Measurements from ENCODE around the gene CCDC174.

Gene CCDC174

DNA sequence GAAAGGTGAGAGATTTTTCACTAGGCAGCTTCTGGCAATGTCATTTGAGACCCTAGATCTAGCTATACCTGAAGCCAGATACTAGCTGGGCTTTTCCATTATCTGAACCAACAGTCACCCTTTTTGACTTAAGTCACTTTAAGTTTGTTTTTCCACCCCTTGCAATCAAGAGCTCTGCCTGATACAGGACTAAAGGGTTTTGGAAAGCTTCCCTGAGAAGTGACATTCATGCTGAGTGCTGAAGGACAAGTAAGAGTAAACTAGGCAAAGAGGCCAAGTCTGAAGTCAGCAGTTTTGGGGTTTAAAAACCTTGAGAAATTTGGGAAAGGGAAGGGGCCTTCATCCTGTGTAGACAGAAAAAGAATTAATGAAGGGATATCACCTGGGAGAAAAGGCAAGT lies 27.1 kb upstream of the CCDC174 start:
- DNase-seq (ENCODE audit: extremely low read depth in 1 of 2, low read depth in 1 of 2) = no peak

DNA sequence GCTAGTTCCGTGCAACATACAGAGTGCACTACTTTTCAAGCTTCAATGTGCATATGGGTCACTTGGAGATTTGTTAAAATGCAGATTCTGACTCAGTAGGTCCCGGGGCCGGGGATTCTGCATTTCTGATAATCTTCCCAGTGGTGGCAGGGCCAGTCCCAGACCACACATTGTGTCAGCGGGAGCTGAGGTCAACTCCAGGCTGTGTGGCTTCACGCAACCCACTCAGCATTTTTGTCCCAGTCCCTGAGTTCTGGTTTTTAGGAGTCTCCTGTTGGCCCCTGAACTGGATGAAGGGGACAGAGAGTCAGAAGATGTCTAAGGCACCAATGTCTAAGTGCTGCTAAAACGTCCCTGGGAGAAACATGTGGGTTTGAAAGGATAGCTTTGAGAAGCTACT lies 26.1 kb upstream of the CCDC174 start:
- DNase-seq (ENCODE audit: extremely low read depth in 1 of 2, low read depth in 1 of 2) = no peak

DNA sequence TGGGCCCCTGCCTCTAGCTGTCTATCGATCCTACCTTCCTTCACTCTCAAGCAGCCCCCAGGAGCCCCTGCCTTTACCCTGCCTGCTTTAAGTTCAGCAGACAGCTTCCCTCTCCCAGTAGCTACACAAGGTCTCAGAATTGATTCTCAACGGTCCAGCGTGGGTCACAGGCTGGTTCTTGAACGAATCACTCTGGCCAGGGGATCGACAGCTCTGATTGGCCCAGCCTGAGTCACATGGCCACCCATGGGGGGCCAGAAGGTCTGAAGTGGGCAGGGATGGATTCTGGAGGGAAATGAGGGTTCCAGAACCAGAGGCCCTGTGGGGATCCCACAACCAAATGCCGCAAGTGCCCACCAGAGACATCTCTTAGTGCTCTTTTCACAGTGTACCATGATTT lies 23.7 kb upstream of the CCDC174 start:
- DNase-seq (ENCODE audit: extremely low read depth in 1 of 2, low read depth in 1 of 2) = no peak

GRCh38 chr3:14628406-14628805 lies 23.2 kb upstream of the CCDC174 start:
- no peak for DNase-seq (ENCODE audit: extremely low read depth in 1 of 2, low read depth in 1 of 2)

DNA sequence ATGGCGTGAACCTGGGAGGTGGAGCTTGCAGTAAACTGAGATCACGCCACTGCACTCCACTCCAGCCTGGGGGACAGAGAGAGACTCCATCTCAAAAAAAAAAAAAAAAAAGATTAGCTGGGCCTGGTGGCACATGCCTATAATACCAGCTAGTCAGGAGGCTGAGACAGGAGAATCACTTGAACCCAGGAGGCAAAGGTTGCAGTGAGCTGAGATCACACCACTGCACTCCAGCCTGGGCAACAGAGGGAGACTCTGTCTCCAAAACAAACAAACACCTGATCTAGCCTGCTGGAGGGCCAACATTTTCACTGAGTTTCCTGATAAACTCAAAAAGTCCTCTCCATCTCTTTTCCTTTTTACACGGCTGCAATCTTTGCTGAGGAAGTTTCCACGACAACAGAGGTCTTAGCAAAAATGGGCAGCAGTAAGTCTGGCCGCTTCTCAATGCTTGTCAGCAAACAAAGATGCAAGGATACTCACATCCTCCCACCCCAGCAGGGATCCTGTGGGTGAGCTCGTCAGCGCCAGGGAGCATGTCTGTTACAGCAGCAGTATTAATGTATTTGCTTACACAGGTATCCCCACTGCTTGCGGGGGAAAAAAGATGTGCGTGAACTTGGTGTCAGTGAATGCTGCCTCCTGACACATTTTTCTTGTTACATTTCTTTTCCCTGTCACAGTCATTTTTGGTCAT lies 21.0 kb upstream of the CCDC174 start:
- DNase-seq (ENCODE audit: extremely low read depth in 1 of 2, low read depth in 1 of 2) = no peak

GRCh38 chr3:14631101-14631497 lies 20.5 kb upstream of the CCDC174 start:
- no peak for DNase-seq (ENCODE audit: extremely low read depth in 1 of 2, low read depth in 1 of 2)

- DNase-seq (ENCODE audit: extremely low read depth in 1 of 2, low read depth in 1 of 2) = no peak
Measured at GRCh38 chr3:14631687-14632441, 19.7 kb upstream of the CCDC174 start.

- no peak for DNase-seq (ENCODE audit: extremely low read depth in 1 of 2, low read depth in 1 of 2)
Measured at GRCh38 chr3:14632442-14632930, 19.1 kb upstream of the CCDC174 start.

DNA sequence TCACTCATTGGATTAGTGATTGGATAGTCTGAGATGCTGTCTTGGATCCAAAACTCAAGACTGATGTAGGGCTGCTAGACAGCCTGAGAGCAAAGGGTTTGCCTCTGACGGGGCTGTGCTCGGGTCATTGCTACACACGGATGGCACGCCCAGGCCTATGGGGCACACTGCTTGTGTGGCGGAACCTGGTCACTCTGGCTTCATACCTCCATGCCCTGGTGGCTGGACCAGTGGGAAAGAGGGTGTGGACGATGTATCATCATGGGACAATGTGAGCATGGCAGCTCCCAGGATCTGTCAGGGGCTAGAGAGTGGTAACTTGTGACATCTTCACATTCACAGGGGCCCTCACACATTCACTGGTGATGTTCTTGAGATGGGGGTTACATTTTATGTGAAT lies 18.1 kb upstream of the CCDC174 start:
- DNase-seq (ENCODE audit: extremely low read depth in 1 of 2, low read depth in 1 of 2) = no peak

DNA sequence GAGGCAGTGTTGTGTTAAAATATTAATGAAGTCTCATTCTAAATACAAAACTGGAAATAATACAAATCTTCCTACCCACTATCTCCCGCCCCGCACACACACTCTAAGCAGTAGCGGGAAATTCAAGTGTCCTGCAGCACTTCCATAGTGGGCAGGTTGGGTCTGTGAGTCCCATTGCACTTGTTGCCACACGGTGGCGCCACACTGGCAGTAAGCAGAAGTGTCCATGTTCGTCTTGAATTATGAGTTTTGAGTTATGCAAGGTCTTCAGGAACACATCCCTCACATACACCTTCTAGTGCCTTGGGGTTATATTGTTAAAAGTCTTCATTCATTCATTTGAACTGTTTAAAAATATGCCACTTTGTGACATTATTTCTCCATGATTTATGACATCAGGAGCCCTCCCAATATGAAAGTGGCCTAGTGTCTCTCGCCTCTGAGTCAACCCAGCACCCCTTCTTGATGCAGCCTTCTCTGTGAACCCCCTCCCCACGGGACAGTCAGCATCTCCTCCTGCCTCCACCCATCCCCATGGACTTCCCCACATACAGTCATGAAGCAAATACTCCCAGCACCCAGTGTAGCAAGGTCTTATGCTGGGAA lies 17.6 kb upstream of the CCDC174 start:
- DNase-seq (ENCODE audit: extremely low read depth in 1 of 2, low read depth in 1 of 2) = peak in 1 of 2 donors; percentile 39

- no peak for DNase-seq (ENCODE audit: extremely low read depth in 1 of 2, low read depth in 1 of 2)
Measured at GRCh38 chr3:14634763-14635400, 16.7 kb upstream of the CCDC174 start.

DNA sequence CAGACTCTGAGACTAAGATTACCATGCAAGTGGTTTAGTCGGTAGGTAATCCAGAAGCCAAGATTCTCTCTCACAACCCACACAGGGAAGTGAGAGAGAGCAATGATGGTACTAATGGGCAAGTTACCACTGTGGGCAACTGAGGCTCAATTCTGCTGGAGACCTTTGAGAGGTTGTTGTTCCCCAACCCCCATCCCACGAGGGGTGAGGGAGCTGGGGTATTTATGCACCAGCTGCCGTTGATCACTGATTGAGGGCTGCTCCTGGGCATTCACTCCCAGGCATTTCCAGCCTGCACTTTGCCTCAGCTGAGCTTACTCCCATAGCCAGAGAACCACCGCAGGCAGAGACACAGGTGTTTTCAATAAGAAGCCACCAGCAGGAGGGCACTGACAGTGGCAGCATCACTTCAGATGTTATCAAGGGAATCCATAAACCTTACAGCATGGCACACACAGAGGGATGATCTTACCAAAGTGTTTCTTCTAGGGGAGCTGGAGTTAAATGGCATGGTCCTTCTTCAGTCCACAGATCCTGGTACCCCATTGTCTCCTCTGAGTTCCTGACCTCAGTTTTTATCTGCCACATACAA lies 15.0 kb upstream of the CCDC174 start:
- DNase-seq (ENCODE audit: extremely low read depth in 1 of 2, low read depth in 1 of 2) = no peak

DNA sequence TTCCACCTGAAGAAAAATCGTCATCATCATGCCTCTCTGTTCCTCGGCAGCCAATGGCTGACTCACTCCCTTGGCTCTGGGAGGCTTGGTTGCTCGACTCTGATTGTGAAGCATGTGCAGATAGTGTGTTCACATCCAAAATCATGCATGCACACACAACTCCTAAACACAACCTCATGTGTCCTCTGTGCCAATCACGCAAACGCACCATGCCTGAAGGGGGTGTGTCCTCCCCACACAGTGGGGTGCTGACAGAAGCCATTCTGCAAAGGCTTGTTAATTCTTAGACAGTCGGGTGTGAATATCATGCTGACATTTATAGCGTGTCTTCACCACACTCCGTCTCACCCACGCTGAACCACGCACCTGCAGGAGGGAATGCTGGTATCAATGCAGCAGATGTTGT lies 11.4 kb upstream of the CCDC174 start:
- DNase-seq (ENCODE audit: extremely low read depth in 1 of 2, low read depth in 1 of 2) = no peak

DNA sequence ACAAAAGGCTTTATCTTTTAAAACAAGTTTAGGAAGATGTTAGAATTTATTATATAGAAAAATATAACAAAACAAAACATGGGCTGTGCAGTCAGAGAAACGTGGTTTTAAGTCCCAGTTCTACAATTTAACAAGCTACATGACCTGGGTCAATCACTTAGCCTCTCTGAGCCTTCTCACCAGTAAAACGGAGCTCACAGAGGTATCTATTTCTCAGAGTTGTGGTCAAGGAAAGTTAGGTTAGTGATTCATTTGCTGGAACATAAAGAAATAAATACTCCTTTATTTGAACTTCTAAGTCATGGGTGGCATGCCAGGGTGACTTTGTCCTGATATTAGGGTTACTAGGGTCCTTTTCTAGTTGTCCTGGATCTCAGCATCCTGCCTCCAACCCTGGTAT lies 10.8 kb upstream of the CCDC174 start:
- no peak for DNase-seq (ENCODE audit: extremely low read depth in 1 of 2, low read depth in 1 of 2)

DNA sequence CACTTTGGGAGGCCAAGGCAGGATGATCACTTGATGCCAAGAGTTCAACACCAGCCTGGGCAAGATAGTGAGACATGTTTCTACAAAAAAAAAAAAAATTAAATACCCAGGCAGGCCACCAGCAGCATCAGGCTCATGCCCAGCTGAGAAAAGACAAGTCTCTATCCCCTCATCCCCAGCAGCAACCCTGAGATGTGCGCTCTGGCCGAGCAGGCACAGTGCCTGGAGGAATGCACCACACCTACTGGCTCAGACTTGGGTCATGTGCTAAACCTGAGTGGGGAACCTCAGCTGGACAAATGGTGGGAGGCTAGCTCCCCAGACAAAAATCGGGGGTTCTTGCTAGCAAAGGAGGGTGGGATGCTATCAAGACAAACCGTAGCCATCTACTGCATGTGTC lies 10.2 kb upstream of the CCDC174 start:
- DNase-seq (ENCODE audit: extremely low read depth in 1 of 2, low read depth in 1 of 2) = no peak

DNA sequence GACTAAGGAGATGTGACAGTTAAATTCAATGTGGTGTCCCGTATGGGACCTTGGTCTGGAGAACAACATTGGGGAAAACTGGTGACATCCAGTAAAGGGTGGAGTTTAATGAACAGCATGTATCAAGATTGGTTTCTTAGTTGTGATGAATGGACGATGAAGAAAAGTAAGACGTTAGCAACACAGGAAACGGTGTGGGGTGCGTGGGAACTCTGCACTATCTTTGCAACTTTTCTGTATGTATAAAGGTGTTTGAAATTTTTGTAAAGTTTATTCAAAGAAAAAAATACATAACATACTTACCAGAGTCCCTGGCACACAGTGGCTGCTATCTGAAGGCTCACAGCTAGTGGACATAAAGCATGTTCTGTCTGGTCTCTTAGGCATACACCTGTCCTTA lies 6.1 kb upstream of the CCDC174 start:
- no peak for DNase-seq (ENCODE audit: extremely low read depth in 1 of 2, low read depth in 1 of 2)

DNA sequence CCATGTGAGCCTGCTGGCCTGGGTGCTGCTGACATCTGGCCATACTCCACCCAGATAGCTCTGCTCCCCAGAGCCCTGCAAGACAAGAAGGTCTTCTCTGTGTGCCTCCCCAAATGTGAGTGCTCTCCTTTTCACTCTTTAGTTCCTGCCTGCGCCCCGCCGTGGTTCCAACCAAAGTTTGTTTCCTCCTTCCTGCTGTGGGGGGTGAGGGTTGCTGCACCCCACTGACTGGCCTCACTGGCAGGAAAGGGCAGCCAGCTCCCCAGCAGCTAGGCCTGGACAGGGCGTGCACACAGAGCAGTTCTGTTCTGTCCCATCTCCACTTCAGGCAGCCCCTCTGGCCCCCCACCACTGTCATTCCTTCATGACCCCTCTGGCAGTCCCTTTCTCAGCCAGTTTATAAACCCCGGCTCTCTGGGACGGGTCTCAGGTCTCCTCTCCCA lies 5.4 kb upstream of the CCDC174 start:
- DNase-seq (ENCODE audit: extremely low read depth in 1 of 2, low read depth in 1 of 2) = no peak

DNA sequence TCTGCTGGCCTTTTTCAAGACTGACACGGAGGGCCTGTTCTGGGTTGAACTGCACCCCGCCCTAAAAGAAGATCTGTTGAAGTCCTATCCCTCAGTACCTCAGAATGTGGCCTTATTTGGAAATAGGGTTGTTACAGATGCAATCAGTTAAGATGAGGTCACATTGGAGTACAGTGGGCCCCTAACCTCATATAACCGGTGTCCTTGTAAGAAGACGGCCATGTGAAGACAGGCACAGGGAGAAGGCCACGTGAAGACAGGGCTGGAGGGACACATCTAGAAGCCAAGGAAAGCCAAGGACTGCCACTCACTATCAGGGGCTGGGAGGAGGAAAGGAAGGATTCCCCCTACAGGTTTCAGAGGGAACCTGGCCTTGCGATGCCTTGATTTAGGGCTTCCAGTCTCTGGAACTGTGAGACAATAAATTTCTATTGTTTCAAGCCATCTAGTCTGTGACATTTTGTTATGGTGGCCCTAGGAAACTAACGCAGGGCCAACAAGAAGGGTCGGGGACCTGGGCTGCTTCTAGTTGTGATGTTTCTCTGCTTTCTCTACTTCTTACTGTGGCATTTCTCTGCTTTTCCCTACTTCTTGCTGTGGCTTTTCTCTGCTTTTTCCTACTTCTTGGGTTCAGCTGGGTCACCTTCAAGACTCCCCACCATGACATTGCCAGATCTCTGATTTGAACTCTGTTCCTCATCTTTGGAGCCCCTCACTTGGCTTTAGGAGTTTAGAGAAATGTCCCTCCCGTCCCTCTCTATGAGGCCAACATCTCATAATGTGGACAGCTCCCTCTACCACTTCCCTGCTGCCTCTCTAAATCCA lies 4.8 kb upstream of the CCDC174 start:
- DNase-seq (ENCODE audit: extremely low read depth in 1 of 2, low read depth in 1 of 2) = no peak

DNA sequence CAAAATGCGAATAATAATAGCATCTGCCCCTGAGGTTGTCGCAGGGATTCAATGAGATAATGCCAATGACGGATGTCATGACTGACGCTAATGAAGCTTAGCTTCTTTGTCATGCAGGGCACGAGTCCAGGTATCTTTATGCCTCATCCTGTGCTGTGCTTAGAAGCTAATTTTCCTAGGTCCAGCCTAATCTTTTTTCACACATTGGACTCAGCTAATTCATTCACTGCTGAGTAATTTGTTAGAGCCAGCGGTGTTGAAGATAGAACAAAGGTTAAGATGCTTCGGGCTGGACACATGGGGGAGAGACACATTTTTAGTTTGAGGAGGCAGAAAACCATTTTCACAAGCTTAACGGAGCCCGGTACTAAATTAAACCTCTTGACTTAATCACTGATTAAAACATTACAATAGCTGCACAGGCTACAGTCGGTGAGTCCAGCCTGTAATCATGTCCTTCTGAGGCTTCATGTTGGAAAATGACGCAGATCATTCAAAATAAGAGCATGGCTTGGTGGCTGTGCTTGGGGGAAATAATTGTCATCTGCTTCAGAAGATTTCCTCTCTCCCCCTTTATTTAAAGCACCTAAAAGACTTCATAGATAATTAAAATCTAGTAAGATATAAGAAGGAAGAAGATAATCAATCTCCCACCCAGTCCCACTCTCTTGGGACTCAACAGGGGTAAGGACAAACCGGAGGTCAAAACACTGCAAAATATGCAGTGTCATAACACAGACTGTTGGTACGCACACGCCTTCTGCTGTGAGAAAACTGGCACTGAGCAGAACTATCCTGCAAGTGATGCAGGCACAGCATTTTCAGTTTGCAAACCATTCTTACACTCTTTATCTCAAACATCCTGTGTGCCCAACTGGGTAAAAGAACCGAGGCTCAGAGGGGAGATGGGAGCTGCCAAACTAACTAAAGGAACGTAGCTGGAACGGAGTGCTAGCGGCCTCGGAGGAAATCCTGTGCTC lies 3.3 kb upstream of the CCDC174 start:
- DNase-seq (ENCODE audit: extremely low read depth in 1 of 2, low read depth in 1 of 2) = no peak

Measured in stimulated activated CD8-positive, alpha-beta memory T cell treated with anti-CD3 and anti-CD28 coated beads, Interleukin-7, amount 100 ng/mL, for 48 hours (primary cell).